NCI-H2081 treated with DMSO at 0.1 percent for 48 hours (cell line): ENCODE results near the gene CHST2.

Experiments
- DNase-seq: peaks from one replicate; lab custom pipeline; 2025; lab: John Stamatoyannopoulos, UW

The CHST2 gene

GRCh38 chr3:143166376-143166775 lies 46.8 kb downstream of the CHST2 start:
- no peak for DNase-seq

GRCh38 chr3:143167969-143168854 lies 48.6 kb downstream of the CHST2 start:
- no peak for DNase-seq

GRCh38 chr3:143168855-143169192 lies 49.3 kb downstream of the CHST2 start:
- no peak for DNase-seq

- no peak for DNase-seq
Measured at GRCh38 chr3:143170074-143170473, 50.5 kb downstream of the CHST2 start.

GRCh38 chr3:143170676-143171075 lies 51.1 kb downstream of the CHST2 start:
- no peak for DNase-seq

- no peak for DNase-seq
Measured at GRCh38 chr3:143171141-143171980, 51.8 kb downstream of the CHST2 start.

- DNase-seq, result no peak
Measured at GRCh38 chr3:143172062-143172794, 52.7 kb downstream of the CHST2 start.

GRCh38 chr3:143172795-143173145 lies 53.2 kb downstream of the CHST2 start:
- DNase-seq, result no peak

GRCh38 chr3:143173242-143173641 lies 53.7 kb downstream of the CHST2 start:
- no peak for DNase-seq
